HCT116 (cell line): ENCODE results near the gene CABP1. TPM values are rescaled to one million over a fixed set of nuclear protein-coding genes. Genes with fewer than 3 reads are reported as not detected.

ENCODE experiments used
- ATAC-seq: fragments of 200-7000 bp; cut with Tn5 transposase; 2 replicates; pipeline ENCODE4 v1.9.1; 2020; ENCODE audit warnings: mild to moderate bottlenecking, moderate library complexity
- BruUV-seq: library from RNA; stranded (reverse); fragments of 400-500 nt; replicated peaks from 2 replicates; lab custom pipeline; 2021; lab: Mats Ljungman, UMichigan
- CTCF ChIA-PET: fragments of 300-600 bp; sonication (Branson Sonifier 250); formaldehyde crosslinking; loops from one replicate; lab custom pipeline; 2021; ENCODE audit warnings: antibody characterized with exemption; lab: Charles Lee
- POLR2A ChIA-PET: fragments of 300-600, 350-600 bp; sonication (Branson Sonifier 250); formaldehyde crosslinking; loops from one replicate; lab custom pipeline; 2021; ENCODE audit warnings: antibody characterized with exemption; lab: Charles Lee
- RAD21 ChIA-PET, 2 experiments: fragments of 300-600 bp; sonication (Branson Sonifier 250); formaldehyde crosslinking; loops; one replicate each; lab custom pipeline; 2023; ENCODE audit warnings: low total read pairs in 2 of 2; ENCODE audit not compliant: uncharacterized antibody in 2 of 2, unreplicated experiment in 2 of 2, low non-redundant PET in 1 of 2; lab: Charles Lee
- DNase-seq: peaks from one replicate; pipeline ENCODE4 v3.0.0-alpha.2; 2010; ENCODE audit warnings: low read depth, low spot score
- H2AFZ ChIP-seq: fragments of 200-600 bp; shearing (Covaris generic), sonication (generic); 2 replicates; pipeline ENCODE4 v1.6.1; 2017; ENCODE audit warnings: low read depth, mixed run types, mixed read lengths, antibody characterized with exemption, low read length; ENCODE audit not compliant: poor library complexity, severe bottlenecking
- H3K27ac ChIP-seq: 2 replicates; pipeline ENCODE4 v1.5.1; 2012; ENCODE audit warnings: low read depth, low read length
- H3K27me3 ChIP-seq: fragments of 200-600 bp; sonication (generic); 2 replicates; pipeline ENCODE4 v1.6.1; 2016; ENCODE audit warnings: mixed run types, low read length, mixed read lengths; ENCODE audit not compliant: insufficient read depth
- H3K36me3 ChIP-seq, 2 experiments: fragments of 200-500 bp in 1 of 2; fragments of 200-600 bp in 1 of 2; sonication (Bioruptor generic) in 1 of 2; sonication (generic) in 1 of 2; 2 replicates each; pipeline versions ENCODE4 v1.5.1 to v1.6.1; 2014 to 2016; ENCODE audit warnings: low read length in 2 of 2, inconsistent platforms in 1 of 2, mixed read lengths in 1 of 2, mixed run types in 1 of 2; ENCODE audit not compliant: insufficient read depth in 2 of 2, control insufficient read depth in 1 of 2
- H3K4me1 ChIP-seq, 2 experiments: fragments of 200-600 bp in 1 of 2; sonication (generic) in 1 of 2; 2 replicates each; pipeline versions ENCODE4 v1.5.1 to v1.6.1; 2012 to 2017; ENCODE audit warnings: low read length in 2 of 2, inconsistent platforms in 1 of 2, mild to moderate bottlenecking in 1 of 2, mixed read lengths in 1 of 2, mixed run types in 1 of 2, moderate library complexity in 1 of 2; ENCODE audit not compliant: insufficient read depth in 2 of 2, control insufficient read depth in 1 of 2
- H3K4me2 ChIP-seq: fragments of 200-600 bp; sonication (generic); 2 replicates; pipeline ENCODE4 v1.6.1; 2017; ENCODE audit warnings: mixed run types, low read length, mixed read lengths
- H3K4me3 ChIP-seq, 2 experiments: fragments of 200-600 bp in 1 of 2; sonication (generic) in 1 of 2; replicated peaks in 1 of 2; 2 replicates each; pipeline ENCODE4 v1.5.1; 2011 to 2016; ENCODE audit warnings: low read length in 2 of 2, control low read depth in 1 of 2, low read depth in 1 of 2, mild to moderate bottlenecking in 1 of 2, mixed read lengths in 1 of 2, mixed run types in 1 of 2
- H3K79me2 ChIP-seq: fragments of 200-600 bp; sonication (generic); 2 replicates; pipeline ENCODE4 v1.6.1; 2017; ENCODE audit warnings: mild to moderate bottlenecking, mixed run types, low read length, moderate library complexity, mixed read lengths; ENCODE audit not compliant: insufficient read depth
- H3K9ac ChIP-seq: fragments of 200-600 bp; sonication (generic); 2 replicates; pipeline ENCODE4 v1.6.1; 2016; ENCODE audit warnings: low read length, mixed read lengths
- H3K9me2 ChIP-seq: fragments of 200-600 bp; sonication (generic), shearing (Covaris generic); 2 replicates; pipeline ENCODE4 v1.6.1; 2017; ENCODE audit warnings: mixed run types, mild to moderate bottlenecking, moderate library complexity; ENCODE audit not compliant: insufficient read depth
- H3K9me3 ChIP-seq, 2 experiments: fragments of 200-500 bp in 1 of 2; fragments of 200-600 bp in 1 of 2; sonication (Bioruptor generic) in 1 of 2; sonication (generic) in 1 of 2; 2 replicates each; pipeline ENCODE4 v1.6.1; 2014 to 2017; ENCODE audit warnings: low read length in 2 of 2, mixed read lengths in 2 of 2, inconsistent platforms in 1 of 2, low read depth in 1 of 2, mild to moderate bottlenecking in 1 of 2, mixed run types in 1 of 2, moderate library complexity in 1 of 2; ENCODE audit not compliant: control insufficient read depth in 1 of 2, insufficient read depth in 1 of 2
- H4K20me1 ChIP-seq: fragments of 200-600 bp; sonication (generic), shearing (Covaris generic); 2 replicates; pipeline ENCODE4 v1.6.1; 2017; ENCODE audit warnings: mixed run types, mild to moderate bottlenecking, moderate library complexity; ENCODE audit not compliant: insufficient read depth
- ATF3 ChIP-seq: IDR thresholded peaks from 2 replicates; pipeline ENCODE4 v1.6.1; 2012
- CEBPB ChIP-seq: IDR thresholded peaks from 2 replicates; pipeline ENCODE4 v1.6.1; 2012; ENCODE audit warnings: low read depth
- CTCF ChIP-seq, 3 experiments: fragments of 200-600 bp in 1 of 3; sonication (generic) in 1 of 3; IDR thresholded peaks in 2 of 3; conservative IDR thresholded peaks in 1 of 3; 2 replicates each; pipeline ENCODE4 v1.5.1; 2012 to 2017; ENCODE audit warnings: low read depth in 2 of 3, low read length in 2 of 3, antibody characterized with exemption in 1 of 3, borderline replicate concordance in 1 of 3, control low read depth in 1 of 3, mild to moderate bottlenecking in 1 of 3, mixed read lengths in 1 of 3, mixed run types in 1 of 3, moderate library complexity in 1 of 3; ENCODE audit not compliant: insufficient read depth in 1 of 3
- EGR1 ChIP-seq: IDR thresholded peaks from 2 replicates; pipeline ENCODE4 v1.6.1; 2012; ENCODE audit warnings: low read depth
- EZH2 ChIP-seq: fragments of 200-600 bp; sonication (generic); IDR thresholded peaks from 2 replicates; pipeline ENCODE4 v1.6.1; 2017; ENCODE audit warnings: antibody characterized with exemption, mixed run types
- EZH2phosphoT487 ChIP-seq: fragments of 200-600 bp; IDR thresholded peaks from 2 replicates; pipeline ENCODE4 v1.6.1; 2018; ENCODE audit warnings: antibody characterized with exemption, borderline replicate concordance
- FOSL1 ChIP-seq: IDR thresholded peaks from 2 replicates; pipeline ENCODE4 v1.6.1; 2012; ENCODE audit warnings: low read depth
- MAX ChIP-seq: IDR thresholded peaks from 2 replicates; pipeline ENCODE4 v1.6.1; 2012
- POLR2AphosphoS5 ChIP-seq: IDR thresholded peaks from 2 replicates; pipeline ENCODE4 v1.6.1; 2011; ENCODE audit warnings: mild to moderate bottlenecking, low read depth, low read length, moderate library complexity
- RAD21 ChIP-seq: IDR thresholded peaks from 2 replicates; pipeline ENCODE4 v1.6.1; 2012; ENCODE audit warnings: low read depth, mild to moderate bottlenecking
- REST ChIP-seq: IDR thresholded peaks from 2 replicates; pipeline ENCODE4 v1.6.1; 2012; ENCODE audit warnings: low read depth
- SP1 ChIP-seq: IDR thresholded peaks from 2 replicates; pipeline ENCODE4 v1.6.1; 2012; ENCODE audit warnings: low read depth
- SRF ChIP-seq: IDR thresholded peaks from 2 replicates; pipeline ENCODE4 v1.6.1; 2012; ENCODE audit warnings: low read depth
- TCF7L2 ChIP-seq: IDR thresholded peaks from 2 replicates; pipeline ENCODE4 v1.7.0; 2011; ENCODE audit warnings: borderline replicate concordance, inconsistent platforms; ENCODE audit not compliant: insufficient read depth, insufficient read length; ENCODE audit errors: extremely low read depth
- YY1 ChIP-seq: IDR thresholded peaks from 2 replicates; pipeline ENCODE4 v1.6.1; 2011; ENCODE audit warnings: low read length, low read depth, moderate library complexity, mild to moderate bottlenecking; ENCODE audit not compliant: insufficient replicate concordance; ENCODE audit errors: extremely low read depth
- ZFX ChIP-seq: fragments of 450-650 bp; IDR thresholded peaks from 2 replicates; pipeline ENCODE4 v1.6.1; 2017
- intact Hi-C: fragments of 100-400 bp; cut with micrococcal nuclease; formaldehyde crosslinking; loops from 2 replicates; pipeline ENCODE4 v1.10.0; 2022
- total RNA-seq: library from RNA; stranded (reverse); gene quantifications from one replicate; pipeline ENCODE4 v1.2.1, GENCODE V29; 2021; ENCODE audit not compliant: unreplicated experiment

CABP1 gene
- total RNA-seq, 1 experiment from 2014 or later = 0.84 TPM

GRCh38 chr12:120710031-120710804 lies 69.8 kb downstream of the CABP1 start, which contains the start of gene UNC119B (continued):
- TF ChIP-seq REST (no peak), EZH2phosphoT487 (no peak), RAD21 (no peak)

- Histone ChIP-seq H3K4me3 (peak overlapping the region; percentile 86 to 90), H2AFZ (no peak overlapping the region), H3K9me3 (no peaks in the 10 kb centered on the region), H3K9ac (peak overlapping the region; percentile 96), H3K27me3 (no peaks in the 10 kb centered on the region), H3K4me2 (peak overlapping the region; percentile 88), H3K4me1 (peaks cover 11 to 15% of the 10 kb centered on the region in 2 experiments), H3K79me2 (peaks cover 18% of the 10 kb centered on the region), H3K36me3 (peaks cover 7 to 11% of the 10 kb centered on the region in 2 experiments; a peak in 3 of 4 replicates), H4K20me1 (no peaks in the 10 kb centered on the region), H3K9me2 (no peaks in the 10 kb centered on the region), H3K27ac (peak overlapping the region; percentile 90)
- BruUV-seq = no TSS peak
- TF ChIP-seq ZFX (peak; percentile 68), CEBPB (no peak), SRF (no peak), CTCF (IDR thresholded peaks at IDR 0.05 in 2 of 3, conservative IDR thresholded peaks at IDR 0.05 in 1 of 3; ENCODE audit: borderline replicate concordance in 1 of 3, insufficient read depth in 1 of 3, low read depth in 2 of 3, low read length in 2 of 3) (no peak), EZH2 (no peak), EGR1 (no peak), EZH2phosphoT487 (no peak), FOSL1 (no peak), YY1 (peak; percentile 16), SP1 (no peak), TCF7L2 (no peak), POLR2AphosphoS5 (no peak), MAX (no peak), ATF3 (no peak)
- ChIA-PET POLR2A (interaction anchor here (1.0 kb wide), 1 partner anchor 15 kb away, joined by 3 read pairs; the partner anchor contains the start of gene ACADS), CTCF (interaction anchor here (0.6 to 1.2 kb wide), 3 partner anchors 62 to 126 kb away, joined by 3 read pairs; no protein-coding TSS in a partner anchor), RAD21 (no interaction called here)
- intact Hi-C loops = loop anchor here (5.0 to 10.0 kb wide), 2 partner anchors 261 to 376 kb away; no protein-coding TSS in a partner anchor
- ATAC-seq (peak; percentile 57), DNase-seq (no peak)
These were observed 70.4 kb downstream of the CABP1 start for GRCh38 chr12:120710805-120711296.
